Measurements from ENCODE around the gene SART3.

- no peak for TF ChIP-seq TCF12 (IDR thresholded peaks at IDR 0.05)
- TF ChIP-seq CTCF (IDR thresholded peaks at IDR 0.05): no peak
- no peak for TF ChIP-seq POLR2AphosphoS5 (IDR thresholded peaks at IDR 0.05; ENCODE audit: low read depth, low read length)
- no peak for TF ChIP-seq EZH2phosphoT487 (IDR thresholded peaks at IDR 0.05; ENCODE audit: borderline replicate concordance, low read depth)
- no peak for TF ChIP-seq RAD21 (IDR thresholded peaks at IDR 0.05; ENCODE audit: low read length)
- TF ChIP-seq RXRA (IDR thresholded peaks at IDR 0.05; ENCODE audit: borderline replicate concordance, low read depth): no peak
- TF ChIP-seq GABPA (IDR thresholded peaks at IDR 0.05; ENCODE audit: low read depth): no peak
- TF ChIP-seq, protein P1, sequence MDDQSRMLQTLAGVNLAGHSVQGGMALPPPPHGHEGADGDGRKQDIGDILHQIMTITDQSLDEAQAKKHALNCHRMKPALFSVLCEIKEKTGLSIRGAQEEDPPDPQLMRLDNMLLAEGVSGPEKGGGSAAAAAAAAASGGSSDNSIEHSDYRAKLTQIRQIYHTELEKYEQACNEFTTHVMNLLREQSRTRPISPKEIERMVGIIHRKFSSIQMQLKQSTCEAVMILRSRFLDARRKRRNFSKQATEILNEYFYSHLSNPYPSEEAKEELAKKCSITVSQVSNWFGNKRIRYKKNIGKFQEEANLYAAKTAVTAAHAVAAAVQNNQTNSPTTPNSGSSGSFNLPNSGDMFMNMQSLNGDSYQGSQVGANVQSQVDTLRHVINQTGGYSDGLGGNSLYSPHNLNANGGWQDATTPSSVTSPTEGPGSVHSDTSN (IDR thresholded peaks at IDR 0.05): no peak
Measured at GRCh38 chr12:108605000-108605689, 44.2 kb upstream of the SART3 start.
